Activated CD8-positive, alpha-beta memory T cell treated with anti-CD3 and anti-CD28 coated beads for 24 hours (primary cell): ENCODE data around the gene MAP3K20.
"Not testable (repeated sequence)": the region's sequence is repeated elsewhere in the genome, so short reads cannot be mapped to it uniquely, and the experiment has no call there.

ENCODE experiments used
- DNase-seq: peaks from one replicate; pipeline ENCODE4 v3.0.0-alpha.2; 2020

Gene MAP3K20

GRCh38 chr2:173238385-173238784, 162.7 kb downstream of the MAP3K20 start:
- DNase-seq = no peak

- DNase-seq = no peak
These were observed 163.2 kb downstream of the MAP3K20 start for GRCh38 chr2:173238831-173239230.

GRCh38 chr2:173239644-173240043, 164.0 kb downstream of the MAP3K20 start:
- no peak for DNase-seq

- DNase-seq = no peak
These were observed 164.4 kb downstream of the MAP3K20 start for GRCh38 chr2:173240083-173240482.

- DNase-seq = no peak
These were observed 166.0 kb downstream of the MAP3K20 start for GRCh38 chr2:173241643-173242042.

- DNase-seq = no peak
These were observed 171.5 kb downstream of the MAP3K20 start for GRCh38 chr2:173247156-173247555.

- no peak for DNase-seq
These were observed 172.7 kb downstream of the MAP3K20 start for GRCh38 chr2:173248381-173248780.

- DNase-seq = no peak
These were observed 174.3 kb downstream of the MAP3K20 start for GRCh38 chr2:173249661-173250641.

GRCh38 chr2:173251225-173251624, 175.6 kb downstream of the MAP3K20 start:
- DNase-seq = no peak

GRCh38 chr2:173252581-173252980, 176.9 kb downstream of the MAP3K20 start:
- DNase-seq = no peak

GRCh38 chr2:173254659-173255058, 179.0 kb downstream of the MAP3K20 start:
- no peak for DNase-seq

GRCh38 chr2:173258701-173259100, 183.1 kb downstream of the MAP3K20 start:
- DNase-seq = no peak

GRCh38 chr2:173262356-173262755, 186.7 kb downstream of the MAP3K20 start:
- DNase-seq = not testable (repeated sequence)

GRCh38 chr2:173264151-173264550, 188.5 kb downstream of the MAP3K20 start:
- no peak for DNase-seq

GRCh38 chr2:173264603-173265366, 189.1 kb downstream of the MAP3K20 start:
- no peak for DNase-seq

GRCh38 chr2:173271135-173271534, 195.5 kb downstream of the MAP3K20 start:
- DNase-seq = no peak

- DNase-seq = no peak
These were observed 196.2 kb downstream of the MAP3K20 start for GRCh38 chr2:173271825-173272224.

- no peak for DNase-seq
These were observed 197.2 kb downstream of the MAP3K20 start for GRCh38 chr2:173272849-173273248.

- DNase-seq = no peak
These were observed 203.3 kb downstream of the MAP3K20 start for GRCh38 chr2:173278794-173279526.

- no peak for DNase-seq
These were observed 203.9 kb downstream of the MAP3K20 start for GRCh38 chr2:173279527-173279868.

GRCh38 chr2:173280853-173281252, 205.2 kb downstream of the MAP3K20 start:
- no peak for DNase-seq

GRCh38 chr2:173281898-173282297, 206.3 kb downstream of the MAP3K20 start:
- not testable (repeated sequence) for DNase-seq
